HL-60 (cell line): ENCODE results near the gene ZNRF3.

ENCODE experiments used
- TF ChIP-seq, protein P1 (sequence below): IDR thresholded peaks from one replicate; pipeline ENCODE4 v1.5.1; 2011; ENCODE audit warnings: low read length, control low read depth, inconsistent platforms; ENCODE audit not compliant: insufficient read depth
- TF ChIP-seq, protein P2 (sequence below): IDR thresholded peaks from 2 replicates; pipeline ENCODE4 v1.6.1; 2012; ENCODE audit warnings: low read depth; ENCODE audit not compliant: insufficient replicate concordance

DNA sequence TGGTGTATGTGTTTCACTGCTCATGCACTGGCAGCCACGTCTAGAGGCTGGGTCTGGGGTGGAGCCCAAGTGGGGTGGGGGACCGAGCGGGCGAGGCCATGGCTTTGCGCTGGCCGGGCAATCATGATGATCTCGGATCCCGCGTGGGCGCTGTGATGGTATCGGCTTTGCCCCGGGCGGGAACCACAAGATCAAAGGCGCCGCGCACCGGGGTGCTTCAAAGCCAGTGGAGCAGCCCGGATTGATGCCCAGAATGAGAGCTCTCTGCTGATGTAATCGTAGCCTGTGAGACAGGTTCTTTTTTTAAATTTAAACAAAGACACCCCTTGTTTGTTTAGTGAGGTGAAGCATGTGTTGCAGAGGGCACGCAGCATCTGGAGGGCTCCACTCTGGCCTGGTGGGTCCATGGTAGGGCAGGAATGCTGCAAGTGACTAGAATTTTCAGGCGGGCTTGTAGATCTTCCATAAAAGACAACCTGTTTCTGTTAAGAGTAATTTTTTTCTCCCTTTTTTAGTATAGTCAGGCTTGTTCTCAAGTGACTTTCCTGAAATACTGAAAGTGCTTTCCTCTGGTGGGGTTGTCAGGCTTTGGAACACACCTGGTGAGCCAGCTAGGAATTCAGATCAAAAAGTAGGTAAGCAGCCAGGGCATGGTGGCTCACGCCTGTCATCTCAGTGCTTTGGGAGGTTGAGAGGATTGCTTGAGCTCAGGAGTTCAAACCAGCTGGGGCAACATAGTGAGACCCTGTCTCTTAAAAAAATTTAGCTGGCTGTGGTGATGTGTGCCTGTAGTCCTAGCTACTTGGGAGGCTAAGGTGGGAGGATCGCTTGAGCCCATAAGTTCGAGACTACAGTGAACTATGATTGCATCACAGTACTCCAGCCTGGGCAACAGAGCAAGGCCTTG lies 40.7 kb downstream of the ZNRF3 start:
- TF ChIP-seq, protein P1, sequence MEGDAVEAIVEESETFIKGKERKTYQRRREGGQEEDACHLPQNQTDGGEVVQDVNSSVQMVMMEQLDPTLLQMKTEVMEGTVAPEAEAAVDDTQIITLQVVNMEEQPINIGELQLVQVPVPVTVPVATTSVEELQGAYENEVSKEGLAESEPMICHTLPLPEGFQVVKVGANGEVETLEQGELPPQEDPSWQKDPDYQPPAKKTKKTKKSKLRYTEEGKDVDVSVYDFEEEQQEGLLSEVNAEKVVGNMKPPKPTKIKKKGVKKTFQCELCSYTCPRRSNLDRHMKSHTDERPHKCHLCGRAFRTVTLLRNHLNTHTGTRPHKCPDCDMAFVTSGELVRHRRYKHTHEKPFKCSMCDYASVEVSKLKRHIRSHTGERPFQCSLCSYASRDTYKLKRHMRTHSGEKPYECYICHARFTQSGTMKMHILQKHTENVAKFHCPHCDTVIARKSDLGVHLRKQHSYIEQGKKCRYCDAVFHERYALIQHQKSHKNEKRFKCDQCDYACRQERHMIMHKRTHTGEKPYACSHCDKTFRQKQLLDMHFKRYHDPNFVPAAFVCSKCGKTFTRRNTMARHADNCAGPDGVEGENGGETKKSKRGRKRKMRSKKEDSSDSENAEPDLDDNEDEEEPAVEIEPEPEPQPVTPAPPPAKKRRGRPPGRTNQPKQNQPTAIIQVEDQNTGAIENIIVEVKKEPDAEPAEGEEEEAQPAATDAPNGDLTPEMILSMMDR, result no peak
- TF ChIP-seq, protein P2, sequence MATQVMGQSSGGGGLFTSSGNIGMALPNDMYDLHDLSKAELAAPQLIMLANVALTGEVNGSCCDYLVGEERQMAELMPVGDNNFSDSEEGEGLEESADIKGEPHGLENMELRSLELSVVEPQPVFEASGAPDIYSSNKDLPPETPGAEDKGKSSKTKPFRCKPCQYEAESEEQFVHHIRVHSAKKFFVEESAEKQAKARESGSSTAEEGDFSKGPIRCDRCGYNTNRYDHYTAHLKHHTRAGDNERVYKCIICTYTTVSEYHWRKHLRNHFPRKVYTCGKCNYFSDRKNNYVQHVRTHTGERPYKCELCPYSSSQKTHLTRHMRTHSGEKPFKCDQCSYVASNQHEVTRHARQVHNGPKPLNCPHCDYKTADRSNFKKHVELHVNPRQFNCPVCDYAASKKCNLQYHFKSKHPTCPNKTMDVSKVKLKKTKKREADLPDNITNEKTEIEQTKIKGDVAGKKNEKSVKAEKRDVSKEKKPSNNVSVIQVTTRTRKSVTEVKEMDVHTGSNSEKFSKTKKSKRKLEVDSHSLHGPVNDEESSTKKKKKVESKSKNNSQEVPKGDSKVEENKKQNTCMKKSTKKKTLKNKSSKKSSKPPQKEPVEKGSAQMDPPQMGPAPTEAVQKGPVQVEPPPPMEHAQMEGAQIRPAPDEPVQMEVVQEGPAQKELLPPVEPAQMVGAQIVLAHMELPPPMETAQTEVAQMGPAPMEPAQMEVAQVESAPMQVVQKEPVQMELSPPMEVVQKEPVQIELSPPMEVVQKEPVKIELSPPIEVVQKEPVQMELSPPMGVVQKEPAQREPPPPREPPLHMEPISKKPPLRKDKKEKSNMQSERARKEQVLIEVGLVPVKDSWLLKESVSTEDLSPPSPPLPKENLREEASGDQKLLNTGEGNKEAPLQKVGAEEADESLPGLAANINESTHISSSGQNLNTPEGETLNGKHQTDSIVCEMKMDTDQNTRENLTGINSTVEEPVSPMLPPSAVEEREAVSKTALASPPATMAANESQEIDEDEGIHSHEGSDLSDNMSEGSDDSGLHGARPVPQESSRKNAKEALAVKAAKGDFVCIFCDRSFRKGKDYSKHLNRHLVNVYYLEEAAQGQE, result no peak
